CD4-positive, alpha-beta T cell treated with Interleukin-6 at 100 ng/mL for 8 hours (primary cell): ENCODE measurements around the gene TASOR.

ENCODE experiments used
- DNase-seq: peaks from one replicate; pipeline ENCODE4 v3.0.0-alpha.2; 2020; ENCODE audit warnings: mixed read lengths, low spot score

Gene TASOR

GRCh38 chr3:56688191-56688590 is 5.1 kb upstream of the TASOR start:
- DNase-seq, result no peak

GRCh38 chr3:56684029-56684428 is 964 bp upstream of the TASOR start:
- DNase-seq, result no peak

GRCh38 chr3:56682462-56683121 is 473 bp downstream of the TASOR start:
- DNase-seq, result peak; percentile 71

GRCh38 chr3:56681984-56682461 is 1.0 kb downstream of the TASOR start:
- no peak for DNase-seq

GRCh38 chr3:56680054-56680580 is 2.9 kb downstream of the TASOR start:
- DNase-seq, result no peak

- DNase-seq, result no peak
Observed at GRCh38 chr3:56677286-56677685, 5.8 kb downstream of the TASOR start.

- DNase-seq, result no peak
Observed at GRCh38 chr3:56673781-56674457, 9.1 kb downstream of the TASOR start.

- no peak for DNase-seq
Observed at GRCh38 chr3:56667973-56668579, 15.0 kb downstream of the TASOR start.

GRCh38 chr3:56664823-56665222 is 18.2 kb downstream of the TASOR start:
- DNase-seq, result no peak

- no peak for DNase-seq
Observed at GRCh38 chr3:56655709-56656108, 27.4 kb downstream of the TASOR start.

- DNase-seq, result no peak
Observed at GRCh38 chr3:56654460-56654859, 28.6 kb downstream of the TASOR start.

- no peak for DNase-seq
Observed at GRCh38 chr3:56645407-56645806, 37.7 kb downstream of the TASOR start.

GRCh38 chr3:56633602-56634535 is 49.2 kb downstream of the TASOR start:
- no peak for DNase-seq
